Stimulated activated CD4-positive, alpha-beta T cell treated with anti-CD3 and anti-CD28 coated beads, TNF-alpha, amount 100 ng/mL, for 48 hours (primary cell): ENCODE results near the gene CCM2.

ENCODE experiments used
- DNase-seq, 3 donors: peaks; one replicate each; pipeline ENCODE4 v3.0.0-alpha.2; 2020; ENCODE audit warnings: low read depth in 3 of 3

The CCM2 gene

DNA sequence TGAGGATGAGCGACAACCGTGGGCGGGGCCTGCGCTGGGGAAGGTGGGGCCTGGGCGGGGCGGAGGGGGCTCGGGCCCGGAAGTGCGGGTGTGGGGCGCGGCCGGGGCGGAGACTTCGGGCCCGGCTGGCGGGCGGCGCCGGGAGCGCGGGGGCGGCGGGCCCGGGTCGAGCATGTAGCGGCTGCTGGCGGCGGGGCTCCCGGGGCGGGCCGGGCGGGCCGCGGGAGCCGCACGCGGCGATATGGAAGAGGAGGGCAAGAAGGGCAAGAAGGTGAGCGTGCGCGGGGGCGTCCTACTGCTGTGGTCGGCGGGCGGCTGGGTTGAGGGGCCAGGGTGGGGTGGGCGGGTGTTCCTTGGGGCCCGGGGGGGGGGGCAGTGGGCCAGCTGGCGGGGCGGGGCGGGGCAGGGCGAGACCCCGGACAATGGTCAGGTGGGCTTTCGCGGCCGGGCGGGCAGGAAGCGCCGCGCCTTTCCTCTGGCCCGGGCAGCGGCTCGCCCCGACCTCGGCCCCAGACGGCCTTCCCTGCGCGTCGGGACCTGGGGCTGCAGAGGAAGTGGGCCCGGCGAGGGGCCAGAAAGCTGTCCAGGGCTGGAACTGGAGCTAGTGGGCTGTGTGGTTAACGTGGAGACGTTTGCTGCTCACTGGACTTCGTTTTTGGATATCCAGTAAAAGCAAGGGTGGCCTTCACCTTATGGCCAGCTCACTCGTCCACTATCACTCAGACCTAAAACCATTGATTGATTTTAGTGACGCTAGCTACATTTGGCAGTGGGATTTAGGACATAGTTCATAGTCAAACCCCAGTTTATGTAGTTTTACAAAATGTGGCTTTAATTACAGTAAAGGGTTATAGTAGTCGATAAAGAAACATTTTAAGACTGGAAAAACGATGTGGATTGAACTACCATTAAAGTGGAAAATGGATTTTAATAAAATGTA is at the start of gene CCM2:
TSS of gene CCM2 (plus strand) at position 109 of the 940 bp plus-strand sequence. CDS start at position 242, 133 bp downstream.
- no peak for DNase-seq

DNA sequence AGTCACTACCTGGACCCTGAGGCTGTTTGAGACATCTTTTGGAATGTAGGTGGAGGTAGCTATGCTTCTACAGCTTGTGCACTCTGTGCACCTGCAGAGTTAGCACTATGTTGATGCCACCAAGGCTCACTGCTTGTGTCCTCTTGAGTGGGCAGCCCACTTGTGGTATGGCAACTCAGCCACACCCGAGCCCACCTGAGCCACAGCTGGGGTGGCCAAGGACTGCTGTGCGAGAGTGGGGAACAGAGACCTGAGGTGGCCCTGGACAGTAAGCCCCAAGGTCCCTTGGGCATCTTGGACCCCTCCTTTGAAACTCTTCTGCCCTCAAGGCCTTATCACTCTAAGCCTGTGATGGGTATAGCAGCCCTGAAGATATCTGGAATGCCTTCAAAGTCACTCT is 46.8 kb upstream of the CCM2 start:
- no peak for DNase-seq

GRCh38 chr7:44955733-44956132 is 44.3 kb upstream of the CCM2 start:
- no peak for DNase-seq

DNA sequence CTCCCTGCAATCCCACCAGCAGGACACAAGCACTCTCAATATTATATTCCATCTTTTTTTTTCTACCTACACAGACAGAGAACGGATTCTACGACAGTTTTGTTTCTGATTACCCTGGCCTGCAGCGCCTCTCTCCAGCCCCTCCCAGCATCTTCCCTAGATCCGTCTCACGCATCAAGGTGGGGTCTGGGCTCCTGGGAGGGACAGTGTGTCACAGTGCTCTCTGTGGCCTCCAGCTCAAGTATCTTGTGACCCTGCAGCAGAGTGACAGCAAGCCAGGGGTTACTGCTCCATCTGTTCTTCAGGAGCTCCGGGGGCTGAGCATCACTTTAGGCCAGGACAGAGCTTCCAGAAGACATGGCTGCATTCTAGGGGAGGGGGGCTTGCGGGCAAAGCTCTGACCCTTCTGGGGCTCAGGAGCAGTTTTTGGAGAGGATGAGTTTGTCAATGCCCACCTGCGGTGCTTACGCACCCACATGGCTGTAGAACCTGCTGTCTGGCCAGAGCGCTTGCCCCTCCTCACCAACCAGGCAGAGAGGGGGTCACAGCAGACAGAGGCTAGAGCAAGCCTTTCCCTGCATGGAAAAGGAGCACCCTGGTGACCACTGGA is 43.7 kb upstream of the CCM2 start:
- DNase-seq = no peak

GRCh38 chr7:44958645-44959344 is 41.2 kb upstream of the CCM2 start:
- DNase-seq = no peak

DNA sequence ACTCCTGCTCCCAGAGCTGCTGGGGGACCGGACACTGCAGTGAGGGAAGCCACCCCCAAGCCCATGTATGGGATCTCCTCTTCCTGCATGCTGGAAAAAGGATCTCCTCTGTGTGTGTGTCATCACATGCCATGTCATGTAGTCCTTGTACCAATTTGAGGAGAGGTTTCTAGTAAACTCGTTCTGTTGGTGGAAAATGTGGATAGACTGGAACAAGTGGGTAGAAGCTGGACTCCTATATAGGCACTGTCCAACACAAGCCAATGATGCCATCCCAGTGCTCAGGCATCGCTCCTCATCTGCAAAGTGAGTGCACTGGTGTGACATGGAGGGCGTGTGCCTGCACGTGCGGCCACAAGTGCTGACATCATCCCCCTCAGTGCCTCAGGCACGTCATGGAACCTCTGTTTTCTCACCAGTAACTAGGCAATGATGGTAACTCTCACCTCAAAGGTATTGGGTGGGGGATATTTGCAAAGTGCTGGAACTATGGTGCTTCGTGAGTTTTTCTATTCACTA is 40.5 kb upstream of the CCM2 start:
- no peak for DNase-seq

DNA sequence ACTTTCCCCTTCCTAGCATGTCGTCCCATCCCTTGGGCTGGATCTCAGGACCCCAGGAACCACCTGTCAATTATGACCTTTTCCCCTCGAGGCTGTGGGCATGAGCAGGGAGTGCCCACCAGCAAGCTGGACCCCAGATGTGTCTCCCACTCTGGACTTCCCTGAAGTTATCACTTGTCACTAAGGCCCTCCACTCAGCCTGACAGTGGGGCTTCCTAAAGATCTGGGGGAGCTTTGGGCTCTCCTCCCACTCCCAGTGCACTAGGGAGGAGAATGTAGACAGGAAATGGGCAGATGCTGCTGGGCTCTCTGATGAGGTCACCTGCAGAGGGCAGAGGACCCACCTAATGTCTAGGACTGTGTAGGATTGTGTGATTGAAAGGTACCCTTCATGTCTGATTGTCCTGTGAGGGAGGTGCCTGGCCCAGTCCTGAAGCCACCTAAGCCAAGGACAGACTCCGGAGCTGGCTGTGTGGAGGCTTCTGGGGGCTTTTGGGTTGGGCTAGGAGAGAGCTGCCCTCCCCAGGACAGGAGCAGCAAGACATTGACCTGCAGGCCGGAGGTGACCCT is 39.9 kb upstream of the CCM2 start:
- no peak for DNase-seq

DNA sequence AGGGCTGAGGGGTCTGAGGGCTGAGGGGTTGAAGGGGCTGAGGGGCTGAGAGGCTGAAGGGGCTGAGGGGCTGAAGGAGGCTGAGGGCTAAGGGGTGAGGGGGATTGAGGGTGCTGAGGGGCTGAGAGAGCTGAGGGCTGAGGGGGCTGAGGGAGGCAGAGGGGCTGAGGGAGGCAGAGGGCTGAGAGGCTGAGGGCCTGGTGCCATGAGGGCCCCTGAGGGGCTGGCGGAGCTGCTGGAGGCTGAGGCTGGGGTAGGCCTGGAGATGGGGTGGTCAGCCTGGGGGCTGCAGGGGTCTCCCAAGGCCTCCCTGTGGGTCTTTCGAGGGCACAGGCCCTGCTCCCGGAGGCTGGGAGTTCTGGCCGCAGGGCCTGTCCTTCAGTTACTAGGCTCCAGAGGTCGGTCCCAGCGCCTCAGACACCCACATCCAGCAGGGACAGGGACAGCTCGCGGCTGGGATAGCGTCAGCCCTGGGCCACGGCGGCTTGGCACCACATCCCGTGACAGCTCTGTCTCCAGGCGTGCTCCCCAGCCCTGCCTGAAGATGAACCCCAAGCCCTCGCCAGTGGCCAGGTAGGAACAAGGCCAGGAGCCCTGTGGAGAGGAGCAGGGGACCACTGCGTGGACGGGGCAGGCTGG is 38.0 kb upstream of the CCM2 start:
- no peak for DNase-seq

DNA sequence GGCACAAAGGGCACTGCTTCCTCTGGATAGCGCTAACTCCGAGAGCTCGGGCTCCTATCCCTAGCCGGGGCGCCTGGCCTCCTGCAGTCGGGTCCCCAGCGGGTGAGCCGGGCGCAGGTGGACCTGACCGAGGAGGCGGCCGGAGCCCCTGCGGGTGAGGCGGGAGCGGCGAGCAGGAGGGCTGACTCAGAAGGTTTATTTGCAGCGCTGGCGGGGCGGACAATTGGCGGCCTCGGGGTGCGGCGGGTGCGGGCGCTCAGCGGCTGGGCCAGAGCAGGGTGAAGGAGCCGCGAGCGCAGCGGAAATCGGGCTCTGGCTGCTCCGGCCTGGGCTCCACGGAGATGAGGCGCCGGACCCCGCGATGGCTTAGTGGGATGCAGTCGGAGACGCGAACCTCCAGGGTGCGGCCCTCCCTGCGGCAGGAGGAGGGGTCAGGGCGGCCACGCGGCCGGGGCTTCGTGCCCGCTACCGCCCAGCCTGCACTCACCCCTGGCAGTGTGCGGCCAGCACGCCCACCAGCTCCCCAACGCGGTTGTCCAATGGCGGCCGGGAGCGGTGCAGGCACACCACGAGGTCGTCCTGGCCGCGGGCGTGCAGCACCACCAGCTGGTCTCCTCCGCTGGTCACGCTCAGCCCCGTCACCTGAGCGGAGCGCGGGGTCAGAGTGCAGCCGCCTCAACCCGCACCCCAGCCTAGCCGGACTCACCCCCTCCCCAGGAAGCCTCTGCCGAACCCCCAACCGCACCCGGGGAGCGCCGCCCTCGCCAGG is 37.3 kb upstream of the CCM2 start:
- no peak for DNase-seq

DNA sequence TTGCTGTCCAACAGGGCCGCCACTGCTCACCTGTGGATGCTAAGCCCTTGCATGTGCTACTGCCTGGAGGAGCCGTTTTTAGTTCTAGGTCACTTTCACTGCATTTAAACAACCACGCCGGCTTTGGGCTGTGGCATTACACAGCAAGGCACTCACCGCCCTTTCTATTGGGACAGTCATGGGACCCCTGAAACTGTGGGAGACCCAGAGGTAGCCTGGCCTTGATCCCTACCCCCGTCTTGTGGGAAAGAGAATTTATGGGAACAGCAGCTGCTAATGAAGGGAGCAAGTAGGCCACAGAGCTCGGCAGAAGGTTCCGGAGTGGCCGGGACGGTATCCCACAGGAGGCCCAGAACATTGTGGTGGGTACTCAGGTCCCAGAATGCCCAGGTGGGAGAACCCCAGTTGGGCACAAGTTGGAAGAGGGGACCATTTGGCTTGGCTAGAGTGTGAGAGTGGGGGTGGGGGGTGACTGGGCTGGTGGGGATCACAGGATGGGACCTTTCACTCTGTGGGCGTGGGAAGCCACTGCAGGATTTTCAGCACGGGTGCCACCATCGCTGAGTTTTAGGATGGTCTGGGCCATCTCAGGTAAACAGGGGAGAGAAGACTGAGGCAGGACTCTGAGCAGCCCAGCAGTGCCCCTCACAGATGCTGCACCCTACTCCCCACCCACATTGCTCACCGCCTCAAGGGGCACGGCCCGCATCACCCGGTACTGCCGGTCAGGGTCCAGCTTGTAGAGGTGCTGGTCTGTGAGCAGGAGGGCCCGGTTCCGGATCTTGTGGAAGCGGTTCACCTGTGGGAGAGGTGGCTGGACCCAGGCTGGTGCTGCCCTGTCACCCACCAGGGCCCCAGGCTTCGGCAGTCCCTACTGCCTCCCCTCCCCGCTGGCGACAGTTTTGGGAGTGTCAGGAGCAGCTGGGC is 36.4 kb upstream of the CCM2 start:
- no peak for DNase-seq

DNA sequence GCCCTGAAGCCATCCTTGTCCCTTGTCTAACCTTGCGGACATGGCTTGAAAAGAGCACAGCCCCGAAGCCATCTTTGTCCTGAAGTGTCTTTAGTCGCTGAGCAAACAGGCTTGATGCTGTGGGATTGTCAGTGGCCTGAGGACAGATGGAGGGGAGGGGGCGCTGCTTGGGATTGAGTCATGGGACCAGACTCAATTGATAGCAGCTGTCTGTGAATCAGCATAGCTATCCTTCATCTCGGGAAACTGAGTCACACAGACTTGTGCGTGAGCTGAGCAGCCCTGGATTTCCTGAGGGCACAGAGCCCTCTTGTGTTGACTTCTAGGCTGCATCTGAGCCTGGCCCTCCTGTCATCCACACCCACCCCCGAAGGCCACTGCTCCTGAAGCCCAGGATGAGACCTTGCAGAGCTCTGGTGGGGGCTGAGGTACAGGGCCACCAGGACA is 35.6 kb upstream of the CCM2 start:
- DNase-seq = no peak

- DNase-seq = no peak
Observed at GRCh38 chr7:44964831-44965440, 35.1 kb upstream of the CCM2 start.

DNA sequence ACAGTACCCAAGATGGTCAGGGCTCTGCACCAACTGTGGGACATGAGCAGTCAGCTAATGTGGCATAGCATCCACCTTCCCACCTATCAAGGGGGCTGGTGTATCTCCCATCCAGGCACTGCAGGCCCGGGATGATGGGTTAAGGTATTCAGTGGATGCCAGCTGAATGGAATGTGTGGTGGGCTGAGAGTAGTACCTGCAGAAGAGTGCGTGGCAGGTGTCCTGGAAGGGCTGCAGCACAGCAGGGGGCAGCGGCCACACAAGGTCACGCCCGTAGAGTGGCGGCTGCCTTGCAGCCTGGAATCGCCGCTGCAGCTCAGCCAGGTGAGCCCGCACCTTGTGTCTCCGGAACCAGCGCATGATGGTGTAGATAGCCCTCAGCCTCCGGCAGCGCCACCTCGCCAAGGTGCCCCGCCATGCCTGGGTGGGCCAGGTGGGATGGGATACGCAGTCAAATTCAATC is 34.5 kb upstream of the CCM2 start:
- DNase-seq = no peak

DNA sequence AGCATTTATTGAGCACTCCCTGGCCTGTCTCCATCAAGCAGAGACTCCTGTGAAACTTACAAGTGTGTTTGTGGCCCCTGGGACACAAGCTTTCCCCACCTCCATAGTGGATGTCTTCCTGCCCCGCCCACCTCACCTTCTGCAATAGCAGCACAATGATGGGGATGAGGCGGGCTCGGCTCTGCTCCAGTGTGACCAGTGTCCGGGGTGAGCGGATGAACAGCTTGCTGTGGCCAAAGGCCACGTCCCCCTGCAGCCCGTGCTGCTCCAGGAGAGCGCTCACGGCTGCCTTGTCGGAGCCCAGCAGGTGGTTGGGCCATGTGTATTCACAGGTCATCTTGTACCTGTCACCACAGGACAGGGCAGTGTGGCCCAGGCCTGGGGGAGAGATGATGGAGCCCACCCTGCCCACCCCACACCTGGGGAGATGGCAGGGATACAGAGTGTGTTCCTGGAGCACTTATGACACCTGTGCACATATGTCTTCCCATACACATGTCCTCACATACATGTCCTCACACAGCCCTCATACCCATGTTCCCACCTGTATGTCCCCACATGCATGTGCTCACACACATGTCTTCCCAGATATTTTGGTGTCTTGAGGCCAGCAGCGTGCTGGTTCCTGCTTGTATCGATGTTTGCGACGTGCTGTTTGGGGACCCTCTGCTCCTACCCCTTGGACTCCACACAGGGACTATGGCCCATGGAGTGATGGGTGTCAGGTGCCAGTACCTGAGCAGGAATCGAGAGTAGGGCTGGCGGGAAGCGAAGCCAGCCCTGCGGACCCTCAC is 33.9 kb upstream of the CCM2 start:
- no peak for DNase-seq

GRCh38 chr7:44966731-44967538 is 33.1 kb upstream of the CCM2 start:
- DNase-seq = no peak

DNA sequence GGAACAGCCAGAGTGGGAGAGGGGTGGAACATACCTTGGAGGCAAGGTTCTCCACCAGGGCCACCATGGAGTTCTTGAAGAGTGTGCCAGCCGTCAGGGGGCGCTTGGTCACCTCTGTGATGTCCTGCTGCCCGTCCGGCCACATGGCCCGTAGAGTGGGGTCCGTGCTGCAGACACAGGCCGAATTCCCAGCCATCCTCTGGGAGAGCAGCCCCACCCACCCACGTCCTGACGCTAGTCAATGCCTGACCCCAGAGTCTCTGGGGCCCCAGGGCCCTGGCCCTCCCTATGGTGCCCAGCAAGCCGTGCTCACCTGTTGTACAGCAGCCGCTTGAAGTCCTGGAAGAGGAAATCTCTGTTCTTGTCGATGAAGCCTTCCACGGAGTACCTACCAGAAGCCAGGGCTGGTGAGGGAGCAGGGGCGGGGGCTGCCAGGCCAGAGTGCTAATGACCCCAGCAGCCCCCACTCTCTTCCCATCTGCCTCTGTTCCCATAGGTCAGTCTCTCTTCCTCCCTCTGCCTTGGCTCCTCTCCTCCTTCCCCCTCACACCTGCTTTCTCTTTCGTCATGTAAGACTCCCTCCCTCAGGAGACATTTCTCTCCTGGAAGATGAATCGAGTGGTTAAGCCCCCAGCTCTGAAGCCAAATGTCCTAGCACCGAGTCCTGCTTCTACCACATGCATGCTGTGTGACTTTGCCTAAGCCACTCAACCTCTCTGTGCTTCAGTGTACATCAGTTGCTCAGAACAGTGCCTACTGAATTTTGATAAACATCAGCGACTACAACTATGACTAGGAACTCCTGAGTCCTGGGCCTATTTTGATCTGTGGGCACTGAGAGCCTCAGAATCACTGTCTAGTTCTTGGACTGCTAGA is 32.2 kb upstream of the CCM2 start:
- no peak for DNase-seq
